NCI-H2227 treated with DMSO at 0.1 percent for 48 hours (cell line): ENCODE measurements around the gene BSPH1.
"Not testable (repeated sequence)": the region's sequence is repeated elsewhere in the genome, so short reads cannot be mapped to it uniquely, and the experiment has no call there.

Experiments
- DNase-seq: peaks from one replicate; lab custom pipeline; 2025; lab: John Stamatoyannopoulos, UW

The BSPH1 gene

GRCh38 chr19:47992070-47992469 is at the start of gene BSPH1:
Gene BSPH1 (minus strand): TSS chr19:47992170. CDS start chr19:47992081, 89 bp downstream.
- DNase-seq, result no peak

- no peak for DNase-seq
Measured at GRCh38 chr19:48036765-48037164, 44.8 kb upstream of the BSPH1 start.

- DNase-seq, result no peak
Measured at GRCh38 chr19:48033604-48034003, 41.6 kb upstream of the BSPH1 start.

GRCh38 chr19:48030073-48030472 is 38.1 kb upstream of the BSPH1 start:
- DNase-seq, result no peak

GRCh38 chr19:48029431-48029830 is 37.5 kb upstream of the BSPH1 start:
- no peak for DNase-seq

GRCh38 chr19:48025480-48025879 is 33.5 kb upstream of the BSPH1 start:
- no peak for DNase-seq

GRCh38 chr19:48023518-48023917 is 31.5 kb upstream of the BSPH1 start:
- DNase-seq, result no peak

GRCh38 chr19:48023011-48023410 is 31.0 kb upstream of the BSPH1 start:
- no peak for DNase-seq

- DNase-seq, result no peak
Measured at GRCh38 chr19:48020686-48021085, 28.7 kb upstream of the BSPH1 start.

GRCh38 chr19:48010932-48011758 is 19.2 kb upstream of the BSPH1 start:
- DNase-seq, result no peak

- no peak for DNase-seq
Measured at GRCh38 chr19:48006762-48007161, 14.8 kb upstream of the BSPH1 start.

GRCh38 chr19:48004236-48004635 is 12.3 kb upstream of the BSPH1 start:
- no peak for DNase-seq

GRCh38 chr19:48000846-48001245 is 8.9 kb upstream of the BSPH1 start:
- no peak for DNase-seq

GRCh38 chr19:47998800-47999199 is 6.8 kb upstream of the BSPH1 start:
- no peak for DNase-seq

- DNase-seq, result no peak
Measured at GRCh38 chr19:47996230-47996727, 4.3 kb upstream of the BSPH1 start.

GRCh38 chr19:47994209-47994802 is 2.3 kb upstream of the BSPH1 start, which contains the start of gene ELSPBP1:
Gene ELSPBP1 (plus strand): TSS chr19:47994632. CDS start chr19:48008668, 14,036 bp downstream.
- no peak for DNase-seq

- DNase-seq, result no peak
Measured at GRCh38 chr19:47991191-47991808, 670 bp downstream of the BSPH1 start.

GRCh38 chr19:47973529-47973928 is 18.4 kb downstream of the BSPH1 start:
- DNase-seq, result no peak

GRCh38 chr19:47955936-47956335 is 36.0 kb downstream of the BSPH1 start:
- DNase-seq, result not testable (repeated sequence)

- not testable (repeated sequence) for DNase-seq
Measured at GRCh38 chr19:47952132-47952531, 39.8 kb downstream of the BSPH1 start.

GRCh38 chr19:47949852-47950521 is 42.0 kb downstream of the BSPH1 start:
- not testable (repeated sequence) for DNase-seq

- DNase-seq, result not testable (repeated sequence)
Measured at GRCh38 chr19:47928581-47928980, 63.4 kb downstream of the BSPH1 start.
